Fibroblast of skin of left quadriceps (primary cell): ENCODE data around the gene KLK3.

Experiments used
- DNase-seq, 2 experiments: peaks; one replicate each; pipeline ENCODE4 v3.0.0-alpha.2; 2013; ENCODE audit warnings: low read depth in 2 of 2

KLK3 gene

DNA sequence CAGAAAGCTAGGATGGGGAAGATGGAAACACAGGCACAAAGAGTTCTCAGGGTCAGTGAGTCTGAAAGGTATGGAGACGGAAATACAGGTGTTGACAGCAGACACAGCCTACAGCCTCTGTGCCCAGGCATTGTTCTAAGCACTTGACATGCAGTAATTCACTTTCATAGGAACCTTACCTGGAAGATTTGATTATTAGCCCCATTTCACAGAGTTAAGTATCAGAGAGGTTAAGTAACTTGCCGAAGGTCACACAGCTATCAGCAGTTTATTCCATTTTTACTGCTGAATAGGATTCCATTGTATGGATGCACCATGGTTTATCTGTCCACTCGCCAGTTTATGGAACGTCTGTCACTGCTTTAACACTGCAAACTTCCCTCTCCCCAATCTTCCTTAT lies 43.3 kb downstream of the KLK3 start:
- DNase-seq: no peak

DNA sequence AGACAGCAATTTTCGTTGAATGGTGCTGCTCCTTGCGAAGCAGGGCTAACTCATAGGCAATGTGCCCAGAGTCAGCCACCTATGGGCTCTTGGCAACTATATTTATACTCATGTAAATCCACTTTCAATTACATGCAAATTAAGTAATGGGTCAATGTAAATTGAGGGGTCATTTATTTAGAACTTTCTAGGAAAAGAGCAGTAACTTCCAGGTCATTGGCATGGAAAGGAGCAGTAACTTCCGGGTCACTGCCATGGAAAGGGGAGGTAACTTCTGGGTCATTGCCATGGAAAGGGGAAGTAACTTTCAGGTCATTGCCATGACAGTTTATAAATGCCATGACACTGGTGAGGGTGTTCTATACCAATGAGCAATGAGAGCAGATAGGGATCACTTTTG lies 44.9 kb downstream of the KLK3 start:
- DNase-seq: no peak

DNA sequence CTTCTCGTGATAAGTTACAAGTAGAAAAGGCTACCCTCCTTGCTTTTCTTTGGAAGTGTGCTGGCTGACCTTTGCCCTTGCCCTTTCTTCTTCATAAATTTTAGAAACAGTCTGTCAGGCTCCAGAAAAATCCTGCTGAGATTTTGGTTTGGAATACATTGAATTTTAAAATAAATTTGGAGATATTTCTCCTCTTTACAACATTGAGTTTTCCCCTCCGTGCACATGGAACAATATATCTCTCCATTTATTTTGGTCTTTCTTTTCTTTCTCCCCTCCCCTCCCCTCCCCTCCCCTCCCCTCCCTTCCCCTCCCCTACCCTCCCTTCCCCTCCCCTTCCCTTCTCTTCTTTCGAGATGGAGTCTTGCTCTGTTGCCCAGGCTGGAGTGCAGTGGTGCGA lies 47.9 kb downstream of the KLK3 start:
- no peak for DNase-seq

- DNase-seq: no peak
Measured at GRCh38 chr19:50906217-50906616, 51.5 kb downstream of the KLK3 start.

- no peak for DNase-seq
Measured at GRCh38 chr19:50908336-50908735, 53.6 kb downstream of the KLK3 start.

- DNase-seq: no peak
Measured at GRCh38 chr19:50909240-50910070, 54.7 kb downstream of the KLK3 start.
